ENCODE results near the gene CA11. TPM values are rescaled to one million over a fixed set of nuclear protein-coding genes. Genes with fewer than 3 reads are reported as not detected.

CA11 gene
- total and polyA plus RNA-seq, 9 of the 15 experiments (the other 6 are each of a cell fraction or from before 2014, with no cell fraction given), result 2.9 to 19.9 (median 8.3) TPM

DNA sequence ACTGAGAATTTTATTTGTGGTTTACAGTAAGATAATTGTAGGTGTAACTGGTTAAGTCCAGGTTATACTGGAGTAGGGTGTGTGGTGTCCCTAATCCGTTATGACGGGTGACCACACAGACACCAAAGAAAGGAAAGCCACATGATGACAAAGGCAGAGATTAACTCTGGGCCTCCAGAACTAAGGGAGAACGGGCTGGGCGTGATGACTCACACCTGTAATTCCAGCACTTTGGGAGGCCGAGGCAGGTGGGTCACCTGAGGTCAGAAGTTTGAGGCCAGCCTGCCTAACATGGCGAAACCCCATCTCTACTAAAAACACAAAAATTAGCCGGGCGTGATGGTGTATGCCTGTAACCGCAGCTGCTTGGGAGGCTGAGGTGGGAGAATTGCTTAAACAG lies 39.6 kb upstream of the CA11 start (continued):
- TF ChIP-seq, protein P1, sequence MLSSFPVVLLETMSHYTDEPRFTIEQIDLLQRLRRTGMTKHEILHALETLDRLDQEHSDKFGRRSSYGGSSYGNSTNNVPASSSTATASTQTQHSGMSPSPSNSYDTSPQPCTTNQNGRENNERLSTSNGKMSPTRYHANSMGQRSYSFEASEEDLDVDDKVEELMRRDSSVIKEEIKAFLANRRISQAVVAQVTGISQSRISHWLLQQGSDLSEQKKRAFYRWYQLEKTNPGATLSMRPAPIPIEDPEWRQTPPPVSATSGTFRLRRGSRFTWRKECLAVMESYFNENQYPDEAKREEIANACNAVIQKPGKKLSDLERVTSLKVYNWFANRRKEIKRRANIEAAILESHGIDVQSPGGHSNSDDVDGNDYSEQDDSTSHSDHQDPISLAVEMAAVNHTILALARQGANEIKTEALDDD (IDR thresholded peaks at IDR 0.05), result peak; percentile 90
- TF ChIP-seq ZFX (CRISPR knock-in tag; IDR thresholded peaks at IDR 0.05) (peak; percentile 22; the same call in 1 of the 2 replicates), NFE2L1 (tag; IDR thresholded peaks at IDR 0.05; ENCODE audit: borderline replicate concordance, low read depth) (no peak), RUNX1 (IDR thresholded peaks at IDR 0.05; ENCODE audit: low read depth) (no peak), MYC (IDR thresholded peaks at IDR 0.05; ENCODE audit: low read depth, low read length) (no peak), MYC (CRISPR knock-in tag; IDR thresholded peaks at IDR 0.05; ENCODE audit: borderline replicate concordance, low read depth) (no peak), HLTF (IDR thresholded peaks at IDR 0.05) (no peak), CTBP1 (IDR thresholded peaks at IDR 0.05; ENCODE audit: borderline replicate concordance) (peak; percentile 66), SMC3 (conservative IDR thresholded peaks at IDR 0.05; ENCODE audit: insufficient read depth, low read depth, low read length) (no peak), IFI16 (CRISPR knock-in tag; IDR thresholded peaks at IDR 0.05) (no peak), ZNF133 (CRISPR knock-in tag; IDR thresholded peaks at IDR 0.05) (no peak), ZNF347 (CRISPR knock-in tag; IDR thresholded peaks at IDR 0.05; ENCODE audit: low read depth) (no peak), ZNF766 (CRISPR knock-in tag; conservative IDR thresholded peaks at IDR 0.05) (no peak), TSC22D4 (tag; IDR thresholded peaks at IDR 0.05) (no peak), CBX8 (IDR thresholded peaks at IDR 0.05; ENCODE audit: borderline replicate concordance, extremely low read depth, low read depth, low read length, poor library complexity, severe bottlenecking) (no peak), MTF1 (CRISPR knock-in tag; IDR thresholded peaks at IDR 0.05; ENCODE audit: borderline replicate concordance) (no peak), DNMT1 (IDR thresholded peaks at IDR 0.05) (no peak), SMARCE1 (IDR thresholded peaks at IDR 0.05) (peak; percentile 58; the same call in 1 of the 2 replicates), NFXL1 (CRISPR knock-in tag; IDR thresholded peaks at IDR 0.05) (no peak), KLF16 (IDR thresholded peaks at IDR 0.05) (peak; percentile 49; the same call in 1 of the 2 replicates), CREB1 (IDR thresholded peaks at IDR 0.05) (no peak), CREB1 (CRISPR knock-in tag; IDR thresholded peaks at IDR 0.05) (no peak), RCOR1 (IDR thresholded peaks at IDR 0.05; ENCODE audit: borderline replicate concordance in 1 of 2, low read depth in 2 of 2, low read length in 2 of 2) (no peak), ATF7 (IDR thresholded peaks at IDR 0.05) (no peak), ZNF583 (CRISPR knock-in tag; IDR thresholded peaks at IDR 0.05) (no peak)
- TF ChIP-seq, protein P2, sequence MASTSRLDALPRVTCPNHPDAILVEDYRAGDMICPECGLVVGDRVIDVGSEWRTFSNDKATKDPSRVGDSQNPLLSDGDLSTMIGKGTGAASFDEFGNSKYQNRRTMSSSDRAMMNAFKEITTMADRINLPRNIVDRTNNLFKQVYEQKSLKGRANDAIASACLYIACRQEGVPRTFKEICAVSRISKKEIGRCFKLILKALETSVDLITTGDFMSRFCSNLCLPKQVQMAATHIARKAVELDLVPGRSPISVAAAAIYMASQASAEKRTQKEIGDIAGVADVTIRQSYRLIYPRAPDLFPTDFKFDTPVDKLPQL (IDR thresholded peaks at IDR 0.05; ENCODE audit: extremely low read depth, insufficient read length), result no peak
- TF ChIP-seq, protein P3, sequence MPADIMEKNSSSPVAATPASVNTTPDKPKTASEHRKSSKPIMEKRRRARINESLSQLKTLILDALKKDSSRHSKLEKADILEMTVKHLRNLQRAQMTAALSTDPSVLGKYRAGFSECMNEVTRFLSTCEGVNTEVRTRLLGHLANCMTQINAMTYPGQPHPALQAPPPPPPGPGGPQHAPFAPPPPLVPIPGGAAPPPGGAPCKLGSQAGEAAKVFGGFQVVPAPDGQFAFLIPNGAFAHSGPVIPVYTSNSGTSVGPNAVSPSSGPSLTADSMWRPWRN (IDR thresholded peaks at IDR 0.05; ENCODE audit: low read depth), result peak; percentile 31; the same call in 1 of the 2 replicates
- TF ChIP-seq, protein P4, sequence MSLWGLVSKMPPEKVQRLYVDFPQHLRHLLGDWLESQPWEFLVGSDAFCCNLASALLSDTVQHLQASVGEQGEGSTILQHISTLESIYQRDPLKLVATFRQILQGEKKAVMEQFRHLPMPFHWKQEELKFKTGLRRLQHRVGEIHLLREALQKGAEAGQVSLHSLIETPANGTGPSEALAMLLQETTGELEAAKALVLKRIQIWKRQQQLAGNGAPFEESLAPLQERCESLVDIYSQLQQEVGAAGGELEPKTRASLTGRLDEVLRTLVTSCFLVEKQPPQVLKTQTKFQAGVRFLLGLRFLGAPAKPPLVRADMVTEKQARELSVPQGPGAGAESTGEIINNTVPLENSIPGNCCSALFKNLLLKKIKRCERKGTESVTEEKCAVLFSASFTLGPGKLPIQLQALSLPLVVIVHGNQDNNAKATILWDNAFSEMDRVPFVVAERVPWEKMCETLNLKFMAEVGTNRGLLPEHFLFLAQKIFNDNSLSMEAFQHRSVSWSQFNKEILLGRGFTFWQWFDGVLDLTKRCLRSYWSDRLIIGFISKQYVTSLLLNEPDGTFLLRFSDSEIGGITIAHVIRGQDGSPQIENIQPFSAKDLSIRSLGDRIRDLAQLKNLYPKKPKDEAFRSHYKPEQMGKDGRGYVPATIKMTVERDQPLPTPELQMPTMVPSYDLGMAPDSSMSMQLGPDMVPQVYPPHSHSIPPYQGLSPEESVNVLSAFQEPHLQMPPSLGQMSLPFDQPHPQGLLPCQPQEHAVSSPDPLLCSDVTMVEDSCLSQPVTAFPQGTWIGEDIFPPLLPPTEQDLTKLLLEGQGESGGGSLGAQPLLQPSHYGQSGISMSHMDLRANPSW (CRISPR knock-in tag; IDR thresholded peaks at IDR 0.05), result no peak

All from K562 (cell line).